ENCODE data around the gene CD247.

GRCh38 chr1:167469280-167469965 is 48.9 kb downstream of the CD247 start:
- TF ChIP-seq, protein P1, sequence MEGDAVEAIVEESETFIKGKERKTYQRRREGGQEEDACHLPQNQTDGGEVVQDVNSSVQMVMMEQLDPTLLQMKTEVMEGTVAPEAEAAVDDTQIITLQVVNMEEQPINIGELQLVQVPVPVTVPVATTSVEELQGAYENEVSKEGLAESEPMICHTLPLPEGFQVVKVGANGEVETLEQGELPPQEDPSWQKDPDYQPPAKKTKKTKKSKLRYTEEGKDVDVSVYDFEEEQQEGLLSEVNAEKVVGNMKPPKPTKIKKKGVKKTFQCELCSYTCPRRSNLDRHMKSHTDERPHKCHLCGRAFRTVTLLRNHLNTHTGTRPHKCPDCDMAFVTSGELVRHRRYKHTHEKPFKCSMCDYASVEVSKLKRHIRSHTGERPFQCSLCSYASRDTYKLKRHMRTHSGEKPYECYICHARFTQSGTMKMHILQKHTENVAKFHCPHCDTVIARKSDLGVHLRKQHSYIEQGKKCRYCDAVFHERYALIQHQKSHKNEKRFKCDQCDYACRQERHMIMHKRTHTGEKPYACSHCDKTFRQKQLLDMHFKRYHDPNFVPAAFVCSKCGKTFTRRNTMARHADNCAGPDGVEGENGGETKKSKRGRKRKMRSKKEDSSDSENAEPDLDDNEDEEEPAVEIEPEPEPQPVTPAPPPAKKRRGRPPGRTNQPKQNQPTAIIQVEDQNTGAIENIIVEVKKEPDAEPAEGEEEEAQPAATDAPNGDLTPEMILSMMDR (IDR thresholded peaks at IDR 0.05): no peak
- TF ChIP-seq CHD2 (IDR thresholded peaks at IDR 0.05; ENCODE audit: low read length, partially characterized antibody) (no peak), HDAC2 (IDR thresholded peaks at IDR 0.05) (no peak), EP300 (IDR thresholded peaks at IDR 0.05) (no peak), POLR2A (IDR thresholded peaks at IDR 0.05; ENCODE audit: low read length) (no peak), ZSCAN20 (CRISPR knock-in tag; IDR thresholded peaks at IDR 0.05) (no peak), TP53 (CRISPR knock-in tag; IDR thresholded peaks at IDR 0.05) (no peak), HMGXB4 (CRISPR knock-in tag; IDR thresholded peaks at IDR 0.05; ENCODE audit: borderline replicate concordance) (no peak), GATA3 (IDR thresholded peaks at IDR 0.05; ENCODE audit: borderline replicate concordance) (no peak), RAD21 (conservative IDR thresholded peaks at IDR 0.05 in 1 of 2, IDR thresholded peaks at IDR 0.05 in 1 of 2) (no peak)
